ENCODE measurements around the gene NINL.
"Not testable (repeated sequence)": the region's sequence is repeated elsewhere in the genome, so short reads cannot be mapped to it uniquely, and the experiment has no call there.

NINL gene

DNA sequence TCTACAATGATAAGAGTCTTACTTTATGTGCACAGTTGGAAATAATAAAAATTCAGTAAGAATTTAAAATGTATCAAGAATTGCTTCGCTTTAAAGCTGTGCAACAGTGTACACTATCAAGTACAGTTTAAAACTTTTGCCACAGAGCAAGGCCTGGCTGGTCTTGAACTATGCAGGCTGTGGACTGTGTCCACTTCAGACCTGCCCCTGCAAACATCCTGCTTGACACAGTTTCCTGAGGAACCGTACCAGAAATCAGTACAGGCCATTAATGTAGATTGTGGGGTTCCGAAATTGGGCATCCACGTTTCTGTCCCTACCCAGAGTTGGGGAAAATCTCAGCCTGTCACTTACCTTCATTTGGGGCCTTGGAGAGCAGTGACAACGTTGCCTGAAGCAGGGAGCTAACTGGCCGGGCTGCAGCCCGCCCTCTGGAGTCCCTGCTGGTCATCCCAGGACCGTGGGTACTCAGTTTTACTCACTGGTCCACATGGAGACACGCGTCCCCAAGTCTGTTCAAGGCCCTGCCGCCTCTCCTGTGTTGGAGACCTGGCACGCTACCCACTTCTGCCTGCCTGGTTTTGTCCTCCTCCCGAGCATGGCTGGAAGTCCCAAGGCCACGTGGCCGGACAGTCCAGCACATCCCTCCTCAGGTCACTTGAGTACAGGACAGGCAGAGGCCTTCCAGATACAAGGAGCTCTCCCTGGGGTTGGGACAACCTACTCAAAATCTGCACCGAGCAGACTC lies 8.4 kb downstream of the NINL start:
- Mint-ChIP-seq H3K4me3 (no peak overlapping the region), H3K36me3 (no peaks in the 10 kb centered on the region), H3K27ac (no peak overlapping the region), H3K9me3 (no peaks in the 10 kb centered on the region), H3K4me1 (no peaks in the 10 kb centered on the region), H3K27me3 (no peaks in the 10 kb centered on the region)
- CTCF ChIA-PET: interaction anchor here (0.8 kb wide), 1 partner anchor 107 kb away, joined by 3 read pairs; no protein-coding TSS in a partner anchor
- no peak for DNase-seq

DNA sequence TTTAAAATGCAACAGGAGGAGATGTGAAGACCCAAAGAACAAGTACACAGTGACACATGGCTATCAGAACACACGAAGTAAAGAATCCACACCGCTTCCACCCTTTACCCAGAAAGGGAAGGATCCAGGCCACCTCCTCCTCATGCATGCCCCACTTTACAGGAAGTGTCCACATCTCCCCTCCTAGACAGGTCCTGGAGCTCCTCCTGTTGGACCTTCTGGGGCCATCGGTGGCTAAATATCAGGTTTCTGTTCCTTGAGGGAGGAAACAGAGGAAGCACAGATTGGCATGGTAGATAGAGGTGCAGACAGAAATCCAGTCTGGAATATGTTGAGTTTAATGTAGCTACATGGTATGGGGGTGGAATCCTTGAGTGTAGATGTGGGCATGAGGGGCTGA lies 10.9 kb downstream of the NINL start:
- CTCF ChIA-PET: no interaction called here
- no peak overlapping the region for H3K27ac Mint-ChIP-seq
- H3K27me3 Mint-ChIP-seq: no peaks in the 10 kb centered on the region
- no peaks in the 10 kb centered on the region for H3K9me3 Mint-ChIP-seq
- H3K36me3 Mint-ChIP-seq: no peaks in the 10 kb centered on the region
- H3K4me1 Mint-ChIP-seq: no peaks in the 10 kb centered on the region
- no peak for DNase-seq
- H3K4me3 Mint-ChIP-seq: no peak overlapping the region

DNA sequence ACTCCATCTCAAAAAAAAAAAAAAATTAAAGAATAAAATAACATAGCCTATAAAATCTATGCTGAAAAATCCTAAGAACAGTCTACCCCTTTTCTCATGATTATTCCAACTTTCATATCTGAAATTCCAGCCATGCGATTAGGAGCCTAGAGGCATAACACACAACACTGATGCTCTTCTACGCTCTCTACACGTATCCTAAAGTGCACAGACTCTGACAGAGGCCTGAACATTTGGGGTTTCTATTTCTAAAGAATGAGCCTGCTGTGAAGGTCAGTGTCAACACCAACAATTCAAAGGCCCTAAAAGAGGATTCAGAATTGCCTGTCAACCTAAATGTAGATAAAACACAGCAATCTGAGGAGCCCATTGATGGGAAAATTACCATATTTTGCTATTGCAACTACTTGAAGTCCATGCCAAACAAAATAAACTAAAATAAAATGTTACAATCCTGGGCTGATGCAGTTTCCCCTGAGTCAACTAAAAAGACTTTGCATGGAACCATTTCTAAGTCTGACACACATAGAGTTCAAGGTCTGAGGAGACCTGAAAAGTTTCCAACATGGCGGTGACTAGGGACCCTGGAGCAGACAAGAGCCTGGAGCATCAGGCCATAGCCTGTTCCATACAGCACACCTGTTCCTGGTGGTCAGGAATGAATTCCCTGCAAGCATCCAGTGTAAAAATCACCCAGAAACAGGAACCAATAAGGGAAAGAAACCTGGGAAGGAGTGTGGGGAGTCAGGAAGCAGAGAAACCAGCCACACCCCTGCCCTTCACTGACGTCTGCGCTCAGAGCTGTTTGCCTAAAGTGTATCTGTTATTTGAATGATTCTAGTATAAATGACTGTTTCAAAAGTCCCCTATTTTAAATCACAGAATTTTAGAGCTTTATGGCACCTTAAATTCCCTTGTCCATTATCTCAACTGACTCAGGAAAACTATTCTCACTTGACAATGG lies 11.8 kb downstream of the NINL start:
- Mint-ChIP-seq H3K27me3 (no peaks in the 10 kb centered on the region), H3K27ac (no peak overlapping the region), H3K4me1 (no peaks in the 10 kb centered on the region), H3K36me3 (no peaks in the 10 kb centered on the region), H3K4me3 (no peak overlapping the region), H3K9me3 (no peaks in the 10 kb centered on the region)
- no peak for DNase-seq
- CTCF ChIA-PET: no interaction called here

DNA sequence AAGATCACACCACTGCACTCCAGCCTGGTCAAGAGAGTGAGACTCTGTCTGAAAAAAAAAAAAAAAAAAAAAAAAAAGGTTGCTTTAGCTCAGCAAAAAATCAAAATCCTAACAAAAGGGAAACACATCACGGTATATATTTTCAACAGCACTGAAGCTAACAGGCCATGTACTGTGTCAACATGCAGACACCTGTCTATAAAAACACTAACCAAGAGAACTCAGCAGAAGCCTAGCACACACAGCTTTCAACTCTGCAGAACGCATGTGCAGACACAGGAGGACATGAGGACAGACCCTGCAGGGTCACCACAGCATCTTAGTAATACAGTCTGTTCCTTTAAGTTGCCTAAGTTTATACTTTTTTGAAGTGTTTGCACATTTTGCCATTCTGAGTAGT lies 13.5 kb downstream of the NINL start:
- Mint-ChIP-seq H3K27me3 (no peaks in the 10 kb centered on the region), H3K4me1 (no peaks in the 10 kb centered on the region), H3K4me3 (no peak overlapping the region), H3K9me3 (no peaks in the 10 kb centered on the region), H3K36me3 (no peaks in the 10 kb centered on the region), H3K27ac (no peak overlapping the region)
- CTCF ChIA-PET: no interaction called here
- no peak for DNase-seq

DNA sequence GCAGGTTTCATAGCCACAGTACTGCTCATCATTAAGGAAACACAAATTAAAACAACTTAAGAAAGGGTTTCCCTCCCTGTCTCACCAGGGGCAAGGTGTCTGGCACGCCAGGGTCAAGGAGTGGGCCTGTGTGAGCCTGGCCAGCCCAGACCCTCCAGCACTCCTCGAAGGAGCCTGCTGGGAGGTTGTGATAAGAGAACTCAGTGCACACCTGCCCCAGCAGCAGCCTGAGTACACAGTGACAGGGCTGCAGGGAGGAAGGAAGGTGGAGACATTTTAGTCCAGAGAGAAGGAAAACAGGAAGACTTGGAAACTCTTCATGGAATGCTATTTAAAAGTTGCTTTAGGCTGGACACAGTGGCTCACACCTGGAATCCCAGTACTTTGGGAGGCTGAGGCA lies 14.1 kb downstream of the NINL start:
- Mint-ChIP-seq H3K4me3 (no peak overlapping the region), H3K9me3 (no peaks in the 10 kb centered on the region)
- CTCF ChIA-PET: no interaction called here

DNA sequence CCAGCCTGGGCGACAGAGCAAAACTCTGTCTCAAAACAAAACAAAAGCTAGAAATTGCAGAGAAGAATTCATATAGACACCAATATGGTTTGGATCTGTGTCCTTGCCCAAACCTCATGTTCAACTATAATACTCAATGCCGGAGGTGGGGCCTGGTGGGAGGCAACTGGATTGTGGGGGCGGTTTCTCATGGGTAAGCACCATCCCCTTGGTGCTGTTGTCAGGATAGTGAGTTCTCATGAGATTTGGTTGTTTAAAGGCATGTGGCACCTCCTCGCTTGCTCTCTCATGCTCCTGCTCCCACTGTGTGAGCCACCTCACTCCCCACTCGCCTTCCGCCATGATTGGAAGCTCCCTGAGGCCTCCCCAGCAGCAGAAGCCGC lies 15.2 kb downstream of the NINL start:
- Mint-ChIP-seq H3K27me3 (no peaks in the 10 kb centered on the region), H3K36me3 (no peaks in the 10 kb centered on the region), H3K4me3 (no peak overlapping the region), H3K9me3 (no peaks in the 10 kb centered on the region), H3K27ac (no peak overlapping the region), H3K4me1 (no peaks in the 10 kb centered on the region)
- CTCF ChIA-PET: interaction anchor here (0.6 kb wide), 1 partner anchor 14 kb away, joined by 3 read pairs; no protein-coding TSS in a partner anchor
- DNase-seq: no peak

More for the DNA sequence above, 14.1 kb downstream of the NINL start:
- DNase-seq: no peak
- no peaks in the 10 kb centered on the region for H3K36me3 Mint-ChIP-seq
- no peak overlapping the region for H3K27ac Mint-ChIP-seq
- H3K4me1 Mint-ChIP-seq: no peaks in the 10 kb centered on the region
- H3K27me3 Mint-ChIP-seq: no peaks in the 10 kb centered on the region

DNA sequence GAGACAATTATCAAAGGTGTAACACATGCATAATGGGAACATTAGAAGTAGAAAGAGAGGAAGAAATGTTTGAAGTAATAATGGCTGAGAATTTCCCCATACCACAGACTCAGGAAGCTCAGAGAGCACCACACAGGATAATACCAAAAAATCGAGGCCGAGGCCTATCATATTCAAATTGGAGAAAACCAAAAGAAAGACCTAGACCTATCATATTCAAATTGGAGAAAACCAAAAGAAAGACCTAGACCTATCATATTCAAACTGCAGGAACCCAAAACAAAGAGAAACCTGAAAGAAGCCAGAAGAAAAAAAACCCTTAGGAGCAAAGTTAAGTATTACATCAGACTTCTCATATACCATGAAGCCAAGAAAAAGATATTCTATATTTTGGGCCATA lies 18.0 kb downstream of the NINL start:
- Mint-ChIP-seq H3K4me3 (no peak overlapping the region), H3K27ac (no peak overlapping the region), H3K4me1 (peaks cover 7% of the 10 kb centered on the region), H3K27me3 (no peaks in the 10 kb centered on the region), H3K36me3 (peaks cover 3% of the 10 kb centered on the region), H3K9me3 (peaks cover 2% of the 10 kb centered on the region)
- CTCF ChIA-PET: no interaction called here
- no peak for DNase-seq

DNA sequence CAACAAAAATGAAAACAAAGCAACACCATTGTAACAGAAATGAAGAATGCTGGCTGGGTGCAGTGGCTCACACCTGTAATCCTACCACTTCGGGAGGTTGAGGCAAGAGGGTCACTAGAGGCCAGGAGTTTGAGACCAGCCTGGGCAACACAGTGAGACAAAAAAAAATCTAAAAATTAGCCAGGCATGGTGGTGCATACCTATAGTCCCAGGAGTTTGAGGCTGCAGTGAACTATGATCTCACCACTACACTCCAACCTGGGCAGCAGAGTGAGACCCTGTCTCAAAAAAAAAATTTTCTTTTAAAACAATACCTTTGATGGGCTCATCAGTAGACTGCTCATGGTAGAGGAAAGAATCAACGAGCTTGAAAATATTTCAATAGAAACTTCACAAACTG lies 18.5 kb downstream of the NINL start:
- Mint-ChIP-seq H3K36me3 (peaks cover 3% of the 10 kb centered on the region), H3K27me3 (no peaks in the 10 kb centered on the region), H3K4me1 (peaks cover 7% of the 10 kb centered on the region), H3K4me3 (no peak overlapping the region), H3K27ac (no peak overlapping the region), H3K9me3 (peaks cover 2% of the 10 kb centered on the region)
- CTCF ChIA-PET: no interaction called here
- no peak for DNase-seq

DNA sequence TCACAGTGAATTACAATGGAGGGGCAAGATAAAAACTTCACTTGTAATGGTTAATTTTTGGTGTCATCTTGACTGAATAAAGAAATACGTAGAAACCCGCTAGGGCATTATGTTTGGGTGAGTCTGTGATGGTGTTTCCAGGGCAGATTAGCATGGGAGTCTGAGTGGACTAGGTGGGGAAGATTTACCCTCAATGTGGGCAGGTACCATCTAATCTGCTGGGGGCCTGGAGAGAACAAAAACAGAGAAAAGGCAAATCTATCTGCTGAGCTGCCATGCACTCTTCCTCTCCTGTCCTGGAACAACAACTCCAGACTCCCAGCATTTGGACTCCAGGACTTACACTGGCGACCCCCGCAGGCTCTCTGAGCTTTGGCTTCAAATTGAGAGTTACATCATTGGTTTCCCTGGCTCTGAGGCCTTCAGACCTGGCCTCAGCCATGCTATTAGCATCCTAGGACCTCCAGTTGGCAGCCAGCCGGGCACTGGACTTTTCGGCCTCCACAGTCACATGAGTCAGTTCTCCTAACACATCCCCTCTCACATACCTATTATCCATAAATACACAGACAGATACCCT lies 19.7 kb downstream of the NINL start:
- peaks cover 3% of the 10 kb centered on the region for H3K36me3 Mint-ChIP-seq
- no peak overlapping the region for H3K4me3 Mint-ChIP-seq
- peaks cover 3% of the 10 kb centered on the region for H3K9me3 Mint-ChIP-seq
- CTCF ChIA-PET: no interaction called here
- H3K27ac Mint-ChIP-seq: no peak overlapping the region
- no peak for DNase-seq
- H3K4me1 Mint-ChIP-seq: peaks cover 7% of the 10 kb centered on the region
- no peaks in the 10 kb centered on the region for H3K27me3 Mint-ChIP-seq

DNA sequence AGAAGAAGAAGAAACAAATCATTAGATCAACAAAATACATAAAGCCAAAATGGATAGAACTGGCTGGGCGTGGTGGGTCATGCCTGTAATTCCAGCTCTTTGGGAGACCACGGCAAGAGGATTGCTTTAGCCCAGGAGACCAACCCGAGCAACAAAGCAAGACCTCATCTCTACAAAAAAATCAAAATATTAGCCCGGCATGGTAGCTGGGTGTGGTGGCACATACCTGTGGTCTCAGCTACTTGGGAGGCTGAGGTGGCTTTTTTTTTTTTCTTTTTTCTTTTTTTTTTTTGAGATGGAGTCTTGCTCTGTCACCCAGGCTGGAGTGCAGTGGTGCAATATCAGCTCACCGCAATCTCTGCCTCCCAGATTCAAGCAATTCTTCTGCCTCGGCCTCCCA lies 21.5 kb downstream of the NINL start:
- H3K9me3 Mint-ChIP-seq: peaks cover 7% of the 10 kb centered on the region
- H3K36me3 Mint-ChIP-seq: peaks cover 3% of the 10 kb centered on the region
- H3K4me3 Mint-ChIP-seq: no peak overlapping the region
- no peaks in the 10 kb centered on the region for H3K27me3 Mint-ChIP-seq
- CTCF ChIA-PET: no interaction called here
- DNase-seq: no peak
- no peak overlapping the region for H3K27ac Mint-ChIP-seq
- peaks cover 7% of the 10 kb centered on the region for H3K4me1 Mint-ChIP-seq

DNA sequence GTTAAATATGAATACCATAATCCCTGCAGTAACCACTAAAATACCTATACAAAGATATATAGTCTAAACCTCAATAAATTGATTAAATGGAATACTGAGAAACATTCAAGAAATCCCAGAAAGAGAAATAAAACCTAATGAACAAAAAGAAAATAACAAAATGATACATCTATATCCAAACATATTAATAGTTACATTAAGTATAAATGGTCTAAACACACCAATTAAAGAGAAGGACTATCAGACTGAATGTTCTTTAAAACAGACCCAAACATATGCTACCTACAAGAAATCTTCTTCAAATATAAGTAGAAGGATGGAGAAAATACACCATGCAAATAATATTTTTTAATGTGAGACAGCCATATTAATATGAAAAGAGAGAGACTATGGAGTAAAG lies 22.0 kb downstream of the NINL start:
- Mint-ChIP-seq H3K9me3 (peaks cover 7% of the 10 kb centered on the region), H3K4me1 (peaks cover 7% of the 10 kb centered on the region), H3K4me3 (no peak overlapping the region), H3K36me3 (peaks cover 3% of the 10 kb centered on the region), H3K27ac (no peak overlapping the region), H3K27me3 (no peaks in the 10 kb centered on the region)
- no peak for DNase-seq
- CTCF ChIA-PET: no interaction called here

DNA sequence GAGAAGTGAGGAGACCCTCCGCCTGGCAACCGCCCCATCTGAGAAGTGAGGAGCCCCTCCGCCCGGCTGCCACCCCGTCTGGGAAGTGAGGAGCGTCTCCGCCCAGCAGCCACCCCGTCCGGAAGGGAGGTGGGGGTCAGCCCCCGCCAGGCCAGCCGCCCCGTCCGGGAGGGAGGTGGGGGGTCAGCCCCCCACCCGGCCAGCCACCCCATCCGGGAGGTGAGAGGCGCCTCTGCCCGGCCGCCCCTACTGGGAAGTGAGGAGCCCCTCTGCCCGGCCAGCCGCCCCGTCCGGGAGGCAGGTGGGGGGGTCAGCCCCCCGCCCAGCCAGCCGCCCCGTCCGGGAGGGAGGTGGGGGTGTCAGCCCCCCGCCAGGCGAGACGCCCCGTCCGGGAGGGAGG lies 23.6 kb downstream of the NINL start:
- H3K4me1 Mint-ChIP-seq, CTCF ChIA-PET, H3K9me3 Mint-ChIP-seq, H3K27ac Mint-ChIP-seq, H3K27me3 Mint-ChIP-seq, H3K36me3 Mint-ChIP-seq, H3K4me3 Mint-ChIP-seq, DNase-seq: not testable (repeated sequence)

DNA sequence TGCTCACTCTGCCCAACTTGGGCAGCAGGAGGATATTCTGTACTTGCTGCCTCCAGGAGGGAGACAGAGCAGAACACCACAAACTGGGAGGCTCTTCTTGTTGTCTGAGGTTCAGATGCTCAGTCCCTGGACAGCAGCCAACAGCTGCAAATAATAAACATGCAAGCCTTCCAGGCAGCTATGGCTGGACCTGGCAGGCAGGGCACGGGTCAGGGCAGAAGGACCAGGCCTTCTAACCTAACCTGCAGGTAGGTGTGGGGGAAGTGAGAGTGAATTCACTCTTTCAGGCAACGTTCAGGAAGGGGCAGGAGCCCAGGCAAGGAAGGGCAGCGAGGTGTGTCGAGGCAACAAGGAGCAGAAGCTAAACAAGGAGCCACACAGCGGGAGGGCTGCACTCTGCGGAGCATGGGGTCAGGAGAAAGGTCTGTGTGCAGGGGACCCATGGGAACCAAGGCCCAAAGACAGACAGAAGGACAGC lies 31.5 kb downstream of the NINL start:
- H3K9me3 Mint-ChIP-seq: no peaks in the 10 kb centered on the region
- H3K27ac Mint-ChIP-seq: peak overlapping the region; percentile 39
- no peaks in the 10 kb centered on the region for H3K27me3 Mint-ChIP-seq
- H3K4me3 Mint-ChIP-seq: no peak overlapping the region
- DNase-seq: no peak
- no peaks in the 10 kb centered on the region for H3K36me3 Mint-ChIP-seq
- CTCF ChIA-PET: no interaction called here
- H3K4me1 Mint-ChIP-seq: no peaks in the 10 kb centered on the region

DNA sequence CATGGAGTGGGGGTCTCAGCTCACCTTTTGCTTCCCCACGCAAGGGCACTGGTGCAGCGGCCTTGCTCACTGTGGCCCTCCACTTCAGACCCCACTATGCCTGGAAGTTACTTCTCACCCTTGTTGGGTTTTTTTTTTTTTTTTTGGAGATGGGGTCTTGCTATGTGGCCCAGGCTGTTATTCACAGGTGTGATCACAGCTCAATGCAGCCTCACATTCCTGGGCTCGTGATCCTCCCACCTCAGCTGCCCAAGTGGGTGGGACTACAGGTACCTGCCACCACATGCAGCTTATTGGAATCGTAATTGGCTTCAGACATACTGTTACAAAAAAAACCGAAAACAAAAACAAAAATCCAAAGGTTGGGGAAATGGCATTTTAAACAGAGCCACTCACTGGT lies 32.4 kb downstream of the NINL start:
- no peaks in the 10 kb centered on the region for H3K36me3 Mint-ChIP-seq

More for the DNA sequence above, 32.4 kb downstream of the NINL start:
- CTCF ChIA-PET: interaction anchor here (1.0 kb wide), 1 partner anchor 13 kb away, joined by 3 read pairs; no protein-coding TSS in a partner anchor
- DNase-seq: no peak
- H3K9me3 Mint-ChIP-seq: no peaks in the 10 kb centered on the region
- H3K4me1 Mint-ChIP-seq: no peaks in the 10 kb centered on the region
- H3K27ac Mint-ChIP-seq: no peak overlapping the region
- H3K27me3 Mint-ChIP-seq: no peaks in the 10 kb centered on the region
- no peak overlapping the region for H3K4me3 Mint-ChIP-seq

Measured in activated naive CD4-positive, alpha-beta T cell treated with anti-CD3 and anti-CD28 coated beads, Interleukin-2, amount 10 ng/mL, durations not matched to agents 7 days and 5 days (primary cell).